PFSK-1 (cell line): ENCODE results near the gene YWHAG.
A peak's percentile ranks its signal among the peaks of the same experiment; 100 is the strongest.

ENCODE experiments used
- FOXP2 ChIP-seq: optimal IDR thresholded peaks from 2 replicates; pipeline ENCODE3; 2011; ENCODE audit warnings: borderline replicate concordance, control low read depth, inconsistent platforms; ENCODE audit not compliant: insufficient read depth; ENCODE audit errors: extremely low read length, extremely low read depth
- POLR2AphosphoS5 ChIP-seq: IDR thresholded peaks from 2 replicates; pipeline ENCODE4 v1.6.1; 2012; ENCODE audit warnings: low read depth, mild to moderate bottlenecking, control low read depth, low read length, moderate library complexity
- REST ChIP-seq, 2 experiments: IDR thresholded peaks; 2 replicates each; pipeline versions ENCODE4 v1.6.1 to v1.8.0; 2011 to 2012; ENCODE audit warnings: low read depth in 2 of 2, low read length in 2 of 2, control low read depth in 1 of 2, inconsistent platforms in 1 of 2, mild to moderate bottlenecking in 1 of 2, moderate library complexity in 1 of 2; ENCODE audit not compliant: insufficient read depth in 1 of 2
- SIN3A ChIP-seq: IDR thresholded peaks from 2 replicates; pipeline ENCODE4 v1.6.1; 2012; ENCODE audit warnings: mild to moderate bottlenecking, low read length, moderate library complexity, borderline replicate concordance; ENCODE audit not compliant: insufficient read depth
- TAF1 ChIP-seq: IDR thresholded peaks from 2 replicates; pipeline ENCODE4 v1.6.1; 2012; ENCODE audit warnings: low read length, control low read depth, borderline replicate concordance; ENCODE audit not compliant: insufficient read depth

Gene YWHAG

GRCh38 chr7:76368190-76368589 is 9.4 kb upstream of the YWHAG start:
- TF ChIP-seq REST (IDR thresholded peaks at IDR 0.05; ENCODE audit: insufficient read depth in 1 of 2, low read depth in 2 of 2, low read length in 2 of 2) (no peak), SIN3A (no peak), FOXP2 (no peak), POLR2AphosphoS5 (no peak), TAF1 (no peak)

- TF ChIP-seq REST (IDR thresholded peaks at IDR 0.05; ENCODE audit: insufficient read depth in 1 of 2, low read depth in 2 of 2, low read length in 2 of 2) (no peak), POLR2AphosphoS5 (0 out of 2 replicates have a peak, but pooled peaks have one; percentile 57), TAF1 (no peak)
Observed at GRCh38 chr7:76364198-76364584, 5.4 kb upstream of the YWHAG start.

GRCh38 chr7:76359978-76360638 is 1.3 kb upstream of the YWHAG start:
- TF ChIP-seq SIN3A (no peak), FOXP2 (no peak), TAF1 (no peak), POLR2AphosphoS5 (no peak), REST (IDR thresholded peaks at IDR 0.05; ENCODE audit: insufficient read depth in 1 of 2, low read depth in 2 of 2, low read length in 2 of 2) (no peak)

- TF ChIP-seq FOXP2 (peak; percentile 77), SIN3A (no peak), REST (IDR thresholded peaks at IDR 0.05; ENCODE audit: insufficient read depth in 1 of 2, low read depth in 2 of 2, low read length in 2 of 2) (no peak; a peak in 1 of 4 replicates), POLR2AphosphoS5 (peak; percentile 71)
Observed at GRCh38 chr7:76359111-76359977, 553 bp upstream of the YWHAG start.
